GM12801 (cell line): ENCODE results near the gene PHACTR1.

Experiments
- TF ChIP-seq, protein P1 (sequence below): IDR thresholded peaks from one replicate; pipeline ENCODE4 v1.5.1; 2011; ENCODE audit warnings: control low read depth; ENCODE audit not compliant: insufficient read length; ENCODE audit errors: extremely low read depth

Gene PHACTR1

DNA sequence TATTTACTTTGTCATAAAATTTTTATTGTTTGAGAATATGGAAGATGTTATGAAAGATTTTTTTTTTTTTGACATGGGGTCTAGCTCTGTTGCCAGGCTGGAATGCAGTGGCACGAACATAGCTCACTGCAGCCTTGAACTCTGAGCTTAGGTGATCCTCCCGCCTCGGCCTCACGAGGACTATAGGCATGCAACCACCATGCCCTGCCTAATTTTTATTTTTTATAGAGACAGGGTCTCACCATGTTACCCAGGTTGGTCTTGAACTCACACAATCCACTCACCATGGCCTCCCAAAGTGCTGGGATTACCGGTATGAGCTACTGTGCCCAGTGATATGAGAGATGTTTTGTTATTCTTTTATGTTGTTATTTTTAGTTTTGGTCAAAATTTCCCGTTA, 316.0 kb downstream of the PHACTR1 start:
- TF ChIP-seq, protein P1, sequence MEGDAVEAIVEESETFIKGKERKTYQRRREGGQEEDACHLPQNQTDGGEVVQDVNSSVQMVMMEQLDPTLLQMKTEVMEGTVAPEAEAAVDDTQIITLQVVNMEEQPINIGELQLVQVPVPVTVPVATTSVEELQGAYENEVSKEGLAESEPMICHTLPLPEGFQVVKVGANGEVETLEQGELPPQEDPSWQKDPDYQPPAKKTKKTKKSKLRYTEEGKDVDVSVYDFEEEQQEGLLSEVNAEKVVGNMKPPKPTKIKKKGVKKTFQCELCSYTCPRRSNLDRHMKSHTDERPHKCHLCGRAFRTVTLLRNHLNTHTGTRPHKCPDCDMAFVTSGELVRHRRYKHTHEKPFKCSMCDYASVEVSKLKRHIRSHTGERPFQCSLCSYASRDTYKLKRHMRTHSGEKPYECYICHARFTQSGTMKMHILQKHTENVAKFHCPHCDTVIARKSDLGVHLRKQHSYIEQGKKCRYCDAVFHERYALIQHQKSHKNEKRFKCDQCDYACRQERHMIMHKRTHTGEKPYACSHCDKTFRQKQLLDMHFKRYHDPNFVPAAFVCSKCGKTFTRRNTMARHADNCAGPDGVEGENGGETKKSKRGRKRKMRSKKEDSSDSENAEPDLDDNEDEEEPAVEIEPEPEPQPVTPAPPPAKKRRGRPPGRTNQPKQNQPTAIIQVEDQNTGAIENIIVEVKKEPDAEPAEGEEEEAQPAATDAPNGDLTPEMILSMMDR, result no peak

DNA sequence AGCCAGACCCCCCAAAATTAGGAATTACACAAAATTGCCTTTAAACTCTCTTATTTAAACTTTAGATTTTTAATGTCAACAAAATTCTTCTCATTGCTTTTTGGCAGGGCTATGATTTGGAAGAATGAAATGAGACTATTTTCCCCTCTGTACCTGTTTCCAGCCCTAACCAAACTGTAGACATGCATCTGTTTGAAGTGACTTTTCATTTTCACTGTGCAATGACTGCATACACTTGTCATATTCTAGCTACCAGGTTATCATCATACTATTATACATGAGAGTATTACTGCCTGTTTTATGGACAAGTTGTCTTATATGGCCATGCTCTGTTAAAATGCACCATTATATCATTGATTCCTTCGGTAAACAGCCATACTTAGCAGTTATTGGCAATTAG, 316.6 kb downstream of the PHACTR1 start:
- TF ChIP-seq, protein P1, result no peak

DNA sequence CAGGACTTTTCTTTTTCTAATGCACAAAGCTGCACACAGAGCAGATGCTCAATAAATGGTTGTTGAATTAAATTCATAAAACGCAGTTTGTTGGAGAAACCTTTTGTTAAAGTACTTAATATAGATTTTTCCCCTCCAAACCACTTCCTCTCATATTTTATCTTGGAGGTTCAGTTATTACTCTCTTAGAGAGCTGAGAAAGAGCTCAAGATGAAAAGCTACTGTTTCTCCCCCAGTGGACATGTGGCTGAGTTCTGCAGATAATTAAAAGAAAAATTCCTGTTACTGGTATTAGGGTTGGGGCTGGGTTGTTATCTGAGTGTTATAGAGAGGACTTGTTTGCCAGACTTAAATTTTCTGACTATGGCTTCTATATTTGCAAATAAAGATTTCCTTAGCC, 317.7 kb downstream of the PHACTR1 start:
- TF ChIP-seq, protein P1, result no peak

DNA sequence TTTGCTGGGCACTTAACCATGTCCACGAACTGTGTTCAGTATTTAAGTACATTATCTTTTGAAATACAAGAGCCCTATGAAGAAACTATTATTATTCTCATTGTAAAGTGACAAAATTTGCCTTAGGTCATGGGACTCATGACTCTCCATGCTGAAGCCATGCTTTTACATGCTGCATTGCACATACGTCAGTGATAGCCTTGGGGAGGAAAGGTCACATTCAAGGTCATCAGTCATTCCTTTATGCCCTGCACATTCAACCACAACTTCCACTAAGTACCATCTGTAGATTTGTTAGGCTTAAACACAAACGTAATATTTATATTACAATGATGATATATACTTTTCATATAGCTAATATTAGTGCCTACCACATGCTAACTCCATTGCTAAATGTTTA, 319.0 kb downstream of the PHACTR1 start:
- TF ChIP-seq, protein P1, result no peak

DNA sequence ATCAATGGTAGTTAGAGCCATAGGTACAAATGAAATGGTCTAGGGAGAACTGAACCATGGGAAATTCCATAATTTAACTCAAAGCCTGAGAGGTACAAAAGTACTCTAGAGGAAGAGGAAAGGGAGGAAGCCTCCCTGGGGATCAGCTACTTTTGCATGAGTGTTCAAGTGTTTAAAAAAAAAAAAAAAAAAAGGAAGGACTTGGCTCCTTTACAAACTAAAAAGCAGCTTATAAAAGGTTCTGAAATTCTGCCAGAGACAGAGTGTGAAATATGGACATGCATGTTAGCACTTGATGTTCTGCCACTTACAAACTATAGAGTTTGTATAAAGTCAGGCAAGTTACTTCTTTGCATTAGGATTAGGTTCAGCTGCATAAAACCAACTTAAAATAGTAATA, 321.7 kb downstream of the PHACTR1 start:
- TF ChIP-seq, protein P1, result no peak

DNA sequence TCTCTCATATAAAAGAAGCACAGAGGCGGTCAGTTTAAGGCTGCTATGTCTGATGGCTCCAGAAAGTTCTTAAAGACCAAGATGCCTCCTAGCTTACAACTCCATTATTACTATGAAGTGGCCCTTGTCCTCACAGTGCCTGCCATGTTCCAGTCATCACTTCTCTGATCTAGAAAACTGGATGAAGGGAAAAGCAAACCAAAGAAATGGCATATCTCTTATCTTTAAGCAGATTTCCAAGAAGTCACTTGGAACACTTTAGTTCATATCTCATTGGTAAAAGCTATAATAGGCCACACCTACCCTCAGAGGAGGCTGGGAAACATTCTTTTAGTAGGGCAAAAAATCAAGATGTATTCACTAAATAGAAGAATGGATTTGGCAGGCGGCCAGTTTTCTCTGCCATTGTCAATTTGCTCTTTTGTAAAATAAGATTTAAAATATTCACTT, 322.2 kb downstream of the PHACTR1 start:
- TF ChIP-seq, protein P1, result no peak

DNA sequence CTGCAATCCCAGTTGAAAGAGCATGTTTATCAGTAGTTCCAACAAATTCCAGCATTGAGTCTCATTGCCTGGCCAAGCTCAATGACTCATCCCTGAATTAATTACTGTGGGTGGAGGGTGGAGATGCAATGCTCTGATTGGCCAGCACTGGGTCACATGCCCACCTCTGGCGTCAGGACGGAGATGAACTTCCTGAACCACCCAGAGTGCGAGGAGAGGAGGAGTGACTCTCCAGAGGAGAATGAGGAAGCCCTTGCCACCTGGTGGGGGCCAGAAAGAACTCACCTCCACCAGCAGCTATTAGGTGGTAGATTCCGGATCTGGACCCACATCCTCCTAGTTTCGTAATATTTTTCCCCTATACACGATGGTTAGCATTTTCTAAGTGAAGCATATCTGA, 327.8 kb downstream of the PHACTR1 start:
- TF ChIP-seq, protein P1, result no peak

DNA sequence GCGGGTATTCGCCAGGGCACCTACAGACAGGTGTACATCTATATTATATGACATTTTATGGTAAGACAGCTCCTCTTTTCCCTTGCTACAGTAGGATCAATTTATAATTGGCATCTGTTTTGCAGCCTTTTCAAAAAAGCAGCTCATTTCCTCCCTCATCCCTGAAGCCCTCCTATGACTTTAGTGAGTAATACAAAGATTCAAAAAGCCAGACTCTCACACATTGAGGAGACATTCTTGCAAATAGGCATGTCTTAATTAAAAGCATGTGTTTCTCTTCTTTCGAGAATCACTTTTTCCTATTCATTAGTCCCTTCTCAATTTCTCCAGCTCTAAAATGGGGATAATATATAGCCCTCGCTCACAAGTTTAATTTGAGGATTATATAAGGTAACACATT, 328.3 kb downstream of the PHACTR1 start:
- TF ChIP-seq, protein P1, result no peak
